Right atrium auricular region (tissue), 2 donors: ENCODE data around the gene MTMR2. TPM values are rescaled to one million over a fixed set of nuclear protein-coding genes. Genes with fewer than 3 reads are reported as not detected.
"Not testable (repeated sequence)": the region's sequence is repeated elsewhere in the genome, so short reads cannot be mapped to it uniquely, and the experiment has no call there.

ENCODE experiments used
- DNase-seq: peaks from one replicate; pipeline ENCODE4 v3.0.0-alpha.2; 2019; ENCODE audit warnings: low spot score
- H3K27ac ChIP-seq, 2 donors: fragments of 200-600 bp; sonication (generic); 1 replicate in 1 of 2; 2 replicates in 1 of 2; pipeline ENCODE4 v1.5.1; 2016 to 2019
- H3K27me3 ChIP-seq, 2 donors: fragments of 200-600 bp; sonication (generic); one replicate each; pipeline versions ENCODE4 v1.5.1 to v1.6.0; 2017 to 2019
- H3K36me3 ChIP-seq: fragments of 200-600 bp; sonication (generic); one replicate; pipeline ENCODE4 v1.5.1; 2016
- H3K4me1 ChIP-seq, 2 donors: fragments of 200-600 bp; sonication (generic); one replicate each; pipeline versions ENCODE4 v1.5.1 to v1.6.0; 2017 to 2019
- H3K4me3 ChIP-seq, 2 donors: fragments of 200-600 bp; sonication (generic); 1 replicate in 1 of 2; 2 replicates in 1 of 2; pipeline ENCODE4 v1.5.1; 2017 to 2019; ENCODE audit warnings: mild to moderate bottlenecking in 1 of 2, moderate library complexity in 1 of 2
- H3K9me3 ChIP-seq, 2 donors: fragments of 200-600 bp; sonication (generic); one replicate each; pipeline ENCODE4 v1.5.1; 2019
- CTCF ChIP-seq, 2 donors: fragments of 200-600 bp; sonication (generic); IDR thresholded peaks; one replicate each; pipeline ENCODE4 v1.5.1; 2019; ENCODE audit warnings: antibody characterized with exemption in 2 of 2
- total RNA-seq, 2 donors: library from RNA; depleted of rRNA; stranded (reverse); fragments of >200 nt; gene quantifications; one replicate each; pipeline ENCODE4 v1.1.0, GENCODE V29; 2016

MTMR2 gene
- total RNA-seq, 2 donors from 2014 or later, result 14.9 to 15.3 TPM

GRCh38 chr11:95829580-95830259 is 94.2 kb downstream of the MTMR2 start:
- no peaks in the 10 kb centered on the region for H3K27me3 ChIP-seq
- no peak overlapping the region for H3K4me3 ChIP-seq
- no peak overlapping the region for H3K27ac ChIP-seq
- DNase-seq, result no peak
- no peaks in the 10 kb centered on the region for H3K9me3 ChIP-seq
- H3K4me1 ChIP-seq, result no peaks in the 10 kb centered on the region
- H3K36me3 ChIP-seq, result peaks cover 37% of the 10 kb centered on the region
- no peak for TF ChIP-seq CTCF (IDR thresholded peaks at IDR 0.05)

- Histone ChIP-seq H3K27me3 (no peaks in the 10 kb centered on the region), H3K4me3 (no peak overlapping the region), H3K4me1 (no peaks in the 10 kb centered on the region), H3K36me3 (peaks cover 32% of the 10 kb centered on the region), H3K27ac (no peak overlapping the region), H3K9me3 (no peaks in the 10 kb centered on the region)
- DNase-seq, result no peak
- TF ChIP-seq CTCF (IDR thresholded peaks at IDR 0.05), result no peak
Observed at GRCh38 chr11:95827696-95828095, 96.2 kb downstream of the MTMR2 start.

GRCh38 chr11:95821640-95822039 is 102.3 kb downstream of the MTMR2 start:
- no peak for DNase-seq
- TF ChIP-seq CTCF (IDR thresholded peaks at IDR 0.05), result no peak
- Histone ChIP-seq H3K9me3 (no peaks in the 10 kb centered on the region), H3K27me3 (no peaks in the 10 kb centered on the region), H3K4me3 (no peak overlapping the region), H3K4me1 (no peaks in the 10 kb centered on the region), H3K36me3 (peaks cover 23% of the 10 kb centered on the region), H3K27ac (no peak overlapping the region)

GRCh38 chr11:95816037-95816436 is 107.9 kb downstream of the MTMR2 start:
- no peaks in the 10 kb centered on the region for H3K4me1 ChIP-seq
- DNase-seq, result no peak
- no peaks in the 10 kb centered on the region for H3K27me3 ChIP-seq
- no peak overlapping the region for H3K27ac ChIP-seq
- TF ChIP-seq CTCF (IDR thresholded peaks at IDR 0.05), result no peak
- no peak overlapping the region for H3K4me3 ChIP-seq
- peaks cover 8% of the 10 kb centered on the region for H3K36me3 ChIP-seq
- H3K9me3 ChIP-seq, result no peaks in the 10 kb centered on the region

GRCh38 chr11:95811052-95811451 is 112.9 kb downstream of the MTMR2 start:
- not testable (repeated sequence) for H3K27ac ChIP-seq, H3K27me3 ChIP-seq, H3K4me1 ChIP-seq, H3K36me3 ChIP-seq, H3K4me3 ChIP-seq, DNase-seq, H3K9me3 ChIP-seq

GRCh38 chr11:95806464-95806863 is 117.4 kb downstream of the MTMR2 start:
- not testable (repeated sequence) for H3K4me1 ChIP-seq, H3K36me3 ChIP-seq, H3K27ac ChIP-seq, H3K4me3 ChIP-seq, H3K9me3 ChIP-seq, H3K27me3 ChIP-seq, DNase-seq

GRCh38 chr11:95805869-95806268 is 118.0 kb downstream of the MTMR2 start:
- no peaks in the 10 kb centered on the region for H3K36me3 ChIP-seq
- H3K4me3 ChIP-seq, result no peak overlapping the region
- no peaks in the 10 kb centered on the region for H3K27me3 ChIP-seq
- no peak for DNase-seq
- TF ChIP-seq CTCF (IDR thresholded peaks at IDR 0.05), result no peak
- no peaks in the 10 kb centered on the region for H3K9me3 ChIP-seq
- peaks cover 0 to 3% of the 10 kb centered on the region in 2 donors for H3K4me1 ChIP-seq
- H3K27ac ChIP-seq, result no peak overlapping the region
